GM19463 (cell line): Measurements from ENCODE around the gene SLIT3.
A peak's percentile ranks its signal among the peaks of the same experiment; 100 is the strongest.

Source experiments
- ATAC-seq: cut with Tn5 transposase; IDR thresholded peaks from one replicate; pipeline ENCODE4 v1.9.1; 2021; ENCODE audit warnings: mild to moderate bottlenecking, moderate library complexity; ENCODE audit not compliant: unreplicated experiment

The SLIT3 gene

GRCh38 chr5:168696611-168697010 lies 604.3 kb downstream of the SLIT3 start:
- no peak for ATAC-seq

GRCh38 chr5:168695301-168695835 lies 605.6 kb downstream of the SLIT3 start:
- no peak for ATAC-seq

GRCh38 chr5:168694289-168694688 lies 606.6 kb downstream of the SLIT3 start:
- ATAC-seq: no peak

- no peak for ATAC-seq
Observed at GRCh38 chr5:168693883-168694282, 607.1 kb downstream of the SLIT3 start.

- ATAC-seq: no peak
Observed at GRCh38 chr5:168693297-168693696, 607.6 kb downstream of the SLIT3 start.

GRCh38 chr5:168691891-168692290 lies 609.0 kb downstream of the SLIT3 start:
- no peak for ATAC-seq

GRCh38 chr5:168689260-168689659 lies 611.7 kb downstream of the SLIT3 start:
- ATAC-seq: no peak

GRCh38 chr5:168686837-168687236 lies 614.1 kb downstream of the SLIT3 start:
- ATAC-seq: no peak

GRCh38 chr5:168685566-168685965 lies 615.4 kb downstream of the SLIT3 start:
- ATAC-seq: no peak

GRCh38 chr5:168683927-168684295 lies 617.0 kb downstream of the SLIT3 start:
- ATAC-seq: no peak

GRCh38 chr5:168683247-168683926 lies 617.6 kb downstream of the SLIT3 start:
- no peak for ATAC-seq

- no peak for ATAC-seq
Observed at GRCh38 chr5:168681556-168682183, 619.3 kb downstream of the SLIT3 start.

GRCh38 chr5:168680395-168680794 lies 620.5 kb downstream of the SLIT3 start:
- ATAC-seq: no peak

- peak; percentile 54 for ATAC-seq
Observed at GRCh38 chr5:168679515-168679920, 621.4 kb downstream of the SLIT3 start.

GRCh38 chr5:168676501-168676900 lies 624.4 kb downstream of the SLIT3 start:
- no peak for ATAC-seq

GRCh38 chr5:168675883-168676408 lies 625.0 kb downstream of the SLIT3 start:
- ATAC-seq: no peak

- ATAC-seq: no peak
Observed at GRCh38 chr5:168674893-168675482, 626.0 kb downstream of the SLIT3 start.

GRCh38 chr5:168672888-168673287 lies 628.1 kb downstream of the SLIT3 start:
- no peak for ATAC-seq

GRCh38 chr5:168672016-168672415 lies 628.9 kb downstream of the SLIT3 start:
- no peak for ATAC-seq

GRCh38 chr5:168670881-168671575 lies 629.9 kb downstream of the SLIT3 start:
- no peak for ATAC-seq

- no peak for ATAC-seq
Observed at GRCh38 chr5:168669668-168670378, 631.1 kb downstream of the SLIT3 start.
